Dendritic cell treated with granulocyte-macrophage colony-stimulating factor and Interleukin-4, amounts not matched to agents 40 ng/mL and 50 ng/mL, for 4 days (primary cell): ENCODE measurements around the gene ATP5F1D.

ENCODE experiments used
- H3K27ac Mint-ChIP-seq: one replicate; pipeline ENCODE4 v1.8.0; 2022; ENCODE audit warnings: mild to moderate bottlenecking, mixed read lengths
- H3K27me3 Mint-ChIP-seq: one replicate; pipeline ENCODE4 v1.8.0; 2022; ENCODE audit warnings: mild to moderate bottlenecking, mixed read lengths
- H3K36me3 Mint-ChIP-seq: one replicate; pipeline ENCODE4 v1.8.0; 2022; ENCODE audit warnings: low read depth, mixed read lengths
- H3K4me1 Mint-ChIP-seq: one replicate; pipeline ENCODE4 v1.8.0; 2022; ENCODE audit warnings: low read depth, mixed read lengths
- H3K4me3 Mint-ChIP-seq: one replicate; pipeline ENCODE4 v1.8.0; 2022; ENCODE audit warnings: mild to moderate bottlenecking, moderate library complexity, mixed read lengths
- H3K9me3 Mint-ChIP-seq: one replicate; pipeline ENCODE4 v1.8.0; 2022; ENCODE audit warnings: mixed read lengths
- intact Hi-C: fragments of 100-400 bp; cut with micrococcal nuclease; formaldehyde crosslinking; loops from one replicate; pipeline ENCODE4 v1.15.0; 2022

The ATP5F1D gene

DNA sequence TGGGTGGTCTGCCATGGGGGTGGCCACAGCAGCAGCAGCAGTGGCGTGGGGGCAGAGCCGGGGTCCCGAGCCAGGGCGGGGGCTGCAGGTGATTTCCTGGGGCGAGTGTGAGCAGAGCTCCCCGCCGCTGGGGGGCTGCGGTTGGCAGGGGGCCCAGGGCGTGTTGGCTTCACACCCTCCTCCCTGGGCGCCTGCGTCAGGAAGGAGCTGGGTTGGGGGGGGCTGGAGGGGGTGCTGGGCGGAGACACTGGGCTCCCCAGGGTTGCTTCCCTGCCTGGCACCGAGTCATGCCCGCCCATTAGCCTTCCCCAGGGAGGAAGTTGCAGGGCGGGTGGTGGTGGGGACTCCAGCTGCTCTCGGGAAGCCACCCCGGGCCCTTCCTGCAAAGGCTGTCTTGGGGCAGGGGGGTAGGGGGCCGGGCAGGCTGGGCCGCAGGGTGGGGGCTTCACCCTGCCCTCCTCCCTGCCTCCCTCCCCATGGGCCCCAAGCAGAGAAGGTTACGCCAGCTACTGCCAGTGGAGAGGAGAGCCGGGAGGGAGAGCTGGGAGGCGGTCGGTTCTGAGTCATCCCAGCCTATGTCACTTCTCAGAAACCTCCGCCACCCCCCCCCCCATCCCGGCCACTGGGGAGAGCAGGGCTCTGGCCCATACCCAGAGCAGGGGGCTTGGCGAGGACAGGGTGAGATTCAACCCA lies 11.4 kb downstream of the ATP5F1D start:
- H3K4me3 Mint-ChIP-seq: peak overlapping the region; percentile 96
- H3K27me3 Mint-ChIP-seq: no peaks in the 10 kb centered on the region
- peak overlapping the region; percentile 96 for H3K27ac Mint-ChIP-seq
- H3K4me1 Mint-ChIP-seq: peaks cover 39% of the 10 kb centered on the region
- H3K9me3 Mint-ChIP-seq: no peaks in the 10 kb centered on the region
- intact Hi-C loops: loop anchor here (1.0 kb wide), 1 partner anchor 7 kb away; no protein-coding TSS in a partner anchor
- H3K36me3 Mint-ChIP-seq: peaks cover 84% of the 10 kb centered on the region

- peak overlapping the region; percentile 96 for H3K27ac Mint-ChIP-seq
- no peaks in the 10 kb centered on the region for H3K27me3 Mint-ChIP-seq
- H3K9me3 Mint-ChIP-seq: no peaks in the 10 kb centered on the region
- intact Hi-C loops: no loop called here
- peaks cover 91% of the 10 kb centered on the region for H3K36me3 Mint-ChIP-seq
- H3K4me1 Mint-ChIP-seq: peaks cover 43% of the 10 kb centered on the region
- H3K4me3 Mint-ChIP-seq: peak overlapping the region; percentile 96
Observed at GRCh38 chr19:1253514-1254080, 12.0 kb downstream of the ATP5F1D start.

GRCh38 chr19:1254081-1254527 lies 12.6 kb downstream of the ATP5F1D start:
- Mint-ChIP-seq H3K36me3 (peaks cover 96% of the 10 kb centered on the region), H3K4me3 (peak overlapping the region; percentile 96)
- intact Hi-C loops: no loop called here

DNA sequence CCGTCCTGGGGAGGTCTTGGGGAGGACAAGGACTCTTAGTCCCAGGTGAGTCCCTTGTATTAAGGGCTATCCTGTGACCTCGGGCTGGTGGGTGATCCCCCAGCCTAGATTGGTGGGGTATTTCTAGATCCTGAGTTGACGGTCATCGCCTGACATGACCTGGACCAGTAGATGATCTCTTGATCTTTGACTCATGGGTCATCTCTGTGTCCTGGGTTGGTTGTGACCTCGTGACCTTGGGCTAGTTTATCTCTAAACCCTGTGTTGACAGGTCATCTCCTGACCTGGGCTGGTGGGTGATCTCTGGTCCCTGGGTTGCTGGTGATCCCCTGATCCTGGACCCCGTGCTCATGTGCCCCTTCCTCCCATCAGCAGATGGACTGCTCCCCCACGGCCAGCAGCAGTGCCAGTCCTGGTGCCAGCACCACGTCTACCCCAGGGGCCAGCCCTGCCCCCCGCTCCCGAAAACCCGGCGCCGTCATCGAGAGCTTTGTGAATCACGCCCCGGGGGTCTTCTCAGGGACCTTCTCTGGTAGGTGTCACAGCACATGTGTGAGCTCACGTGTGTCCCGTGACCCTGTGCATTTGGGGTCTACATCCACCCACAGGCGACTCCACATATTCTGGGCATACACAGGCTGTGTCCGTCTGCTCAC lies 13.1 kb downstream of the ATP5F1D start:
- H3K4me3 Mint-ChIP-seq: peak overlapping the region; percentile 96
- no peaks in the 10 kb centered on the region for H3K27me3 Mint-ChIP-seq
- peak overlapping the region; percentile 96 for H3K27ac Mint-ChIP-seq
- peaks cover 96% of the 10 kb centered on the region for H3K36me3 Mint-ChIP-seq
- H3K9me3 Mint-ChIP-seq: no peaks in the 10 kb centered on the region
- intact Hi-C loops: no loop called here
- peaks cover 52% of the 10 kb centered on the region for H3K4me1 Mint-ChIP-seq

More at GRCh38 chr19:1254081-1254527, 12.6 kb downstream of the ATP5F1D start:
- Mint-ChIP-seq H3K27ac (peak overlapping the region; percentile 96), H3K4me1 (peaks cover 47% of the 10 kb centered on the region), H3K27me3 (no peaks in the 10 kb centered on the region), H3K9me3 (no peaks in the 10 kb centered on the region)

- H3K4me1 Mint-ChIP-seq: peaks cover 61% of the 10 kb centered on the region
Observed at GRCh38 chr19:1255186-1256161, 13.9 kb downstream of the ATP5F1D start.

GRCh38 chr19:1256646-1257474 lies 15.3 kb downstream of the ATP5F1D start:
- intact Hi-C loops: no loop called here
- Mint-ChIP-seq H3K36me3 (peaks cover 75% of the 10 kb centered on the region), H3K27me3 (peaks cover 2% of the 10 kb centered on the region), H3K27ac (peak overlapping the region; percentile 96), H3K9me3 (no peaks in the 10 kb centered on the region), H3K4me1 (peaks cover 69% of the 10 kb centered on the region), H3K4me3 (no peak overlapping the region)

More at GRCh38 chr19:1255186-1256161, 13.9 kb downstream of the ATP5F1D start:
- H3K27ac Mint-ChIP-seq: peak overlapping the region; percentile 96
- no peaks in the 10 kb centered on the region for H3K9me3 Mint-ChIP-seq
- peaks cover 89% of the 10 kb centered on the region for H3K36me3 Mint-ChIP-seq
- H3K4me3 Mint-ChIP-seq: peak overlapping the region; percentile 54
- no peaks in the 10 kb centered on the region for H3K27me3 Mint-ChIP-seq
- intact Hi-C loops: no loop called here

GRCh38 chr19:1257475-1258162 lies 16.1 kb downstream of the ATP5F1D start:
- H3K4me3 Mint-ChIP-seq: peak overlapping the region; percentile 59
- peaks cover 2% of the 10 kb centered on the region for H3K27me3 Mint-ChIP-seq
- H3K9me3 Mint-ChIP-seq: no peaks in the 10 kb centered on the region
- intact Hi-C loops: no loop called here
- H3K4me1 Mint-ChIP-seq: peaks cover 70% of the 10 kb centered on the region
- peaks cover 67% of the 10 kb centered on the region for H3K36me3 Mint-ChIP-seq
- H3K27ac Mint-ChIP-seq: peak overlapping the region; percentile 90

DNA sequence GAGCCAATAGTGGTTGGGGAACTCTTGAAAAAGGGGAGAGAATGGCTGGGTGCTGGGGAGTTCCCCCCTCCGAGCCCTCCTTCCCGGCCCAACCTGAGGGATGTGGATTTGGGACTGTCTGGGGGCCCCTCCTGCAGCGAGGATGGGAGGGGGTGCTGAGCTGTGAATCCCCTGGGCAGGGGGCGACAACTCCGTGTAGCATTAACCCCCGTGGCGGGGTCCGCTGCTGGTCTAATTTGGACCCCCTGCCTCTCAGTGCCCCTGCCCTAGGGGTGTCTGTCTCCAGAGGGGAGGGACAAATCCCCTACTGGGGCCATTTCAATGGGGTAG lies 16.6 kb downstream of the ATP5F1D start:
- peaks cover 74% of the 10 kb centered on the region for H3K4me1 Mint-ChIP-seq
- intact Hi-C loops: no loop called here
- peaks cover 62% of the 10 kb centered on the region for H3K36me3 Mint-ChIP-seq
- H3K4me3 Mint-ChIP-seq: peak overlapping the region; percentile 59
- H3K9me3 Mint-ChIP-seq: no peaks in the 10 kb centered on the region
- peak overlapping the region; percentile 90 for H3K27ac Mint-ChIP-seq
- H3K27me3 Mint-ChIP-seq: peaks cover 2% of the 10 kb centered on the region

GRCh38 chr19:1258707-1259205 lies 17.2 kb downstream of the ATP5F1D start:
- Mint-ChIP-seq H3K9me3 (no peaks in the 10 kb centered on the region), H3K27ac (peak overlapping the region; percentile 90), H3K4me3 (peak overlapping the region; percentile 77), H3K27me3 (peaks cover 2% of the 10 kb centered on the region), H3K4me1 (peaks cover 74% of the 10 kb centered on the region), H3K36me3 (peaks cover 56% of the 10 kb centered on the region)
- intact Hi-C loops: no loop called here

- Mint-ChIP-seq H3K27me3 (peaks cover 2% of the 10 kb centered on the region), H3K9me3 (no peaks in the 10 kb centered on the region), H3K4me3 (peak overlapping the region; percentile 77), H3K27ac (peak overlapping the region; percentile 90), H3K36me3 (peaks cover 50% of the 10 kb centered on the region), H3K4me1 (peaks cover 79% of the 10 kb centered on the region)
- intact Hi-C loops: no loop called here
Observed at GRCh38 chr19:1259206-1259875, 17.8 kb downstream of the ATP5F1D start.

DNA sequence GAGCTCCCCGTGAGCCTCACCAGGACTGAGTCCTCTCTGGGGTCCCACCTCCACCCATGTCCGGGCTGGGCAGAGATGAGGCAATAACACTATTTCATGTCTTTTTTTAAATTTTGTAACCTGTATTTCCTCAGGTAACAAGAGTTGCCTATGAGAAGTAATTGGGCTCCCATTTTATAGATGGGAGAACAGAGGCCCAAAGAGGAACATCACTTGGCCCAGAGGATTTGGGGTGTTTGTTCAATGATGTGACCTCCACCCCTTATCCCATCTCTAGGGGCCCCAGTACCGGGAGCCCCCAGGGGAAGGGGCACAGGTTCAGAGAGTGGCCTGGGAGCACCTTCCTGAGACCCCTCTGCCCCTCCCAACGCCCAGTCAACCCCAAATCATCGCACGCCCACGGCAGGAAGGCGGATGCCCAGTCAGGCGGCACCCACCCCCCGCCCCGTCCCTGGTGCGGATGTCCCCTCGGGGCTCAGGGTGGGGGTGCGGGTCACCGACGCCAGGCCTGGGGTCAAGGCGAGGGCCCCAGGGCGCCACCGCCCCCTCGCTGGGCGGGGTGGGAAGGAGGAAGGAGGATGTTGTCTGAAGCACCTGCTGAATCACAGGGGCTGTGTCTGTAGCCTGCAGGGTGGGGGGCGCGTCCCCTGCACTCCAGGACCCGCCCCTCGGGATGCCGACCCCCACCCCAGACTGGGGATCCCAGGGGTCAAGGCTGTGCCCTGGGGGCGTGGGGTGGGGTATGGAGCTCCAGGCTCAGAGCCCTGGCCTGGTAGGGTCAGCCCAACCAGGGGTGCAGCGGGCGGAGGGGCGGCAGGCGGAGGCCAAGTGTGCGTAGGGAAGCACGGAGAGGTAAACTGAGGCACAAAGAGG lies 18.6 kb downstream of the ATP5F1D start:
- peaks cover 42% of the 10 kb centered on the region for H3K36me3 Mint-ChIP-seq
- peaks cover 79% of the 10 kb centered on the region for H3K4me1 Mint-ChIP-seq
- H3K27me3 Mint-ChIP-seq: peaks cover 2% of the 10 kb centered on the region
- intact Hi-C loops: loop anchor here (1.0 kb wide), 1 partner anchor 8 kb away; no protein-coding TSS in a partner anchor
- H3K9me3 Mint-ChIP-seq: no peaks in the 10 kb centered on the region
- peak overlapping the region; percentile 90 for H3K27ac Mint-ChIP-seq
- H3K4me3 Mint-ChIP-seq: peak overlapping the region; percentile 84
